HG03469 (cell line): ENCODE data around the gene SPDYE18.
"Not testable (repeated sequence)": the region's sequence is repeated elsewhere in the genome, so short reads cannot be mapped to it uniquely, and the experiment has no call there.

Experiments used
- ATAC-seq: cut with Tn5 transposase; IDR thresholded peaks from one replicate; pipeline ENCODE4 v1.9.1; 2021; ENCODE audit warnings: mild to moderate bottlenecking, moderate library complexity, moderate number of reproducible peaks; ENCODE audit not compliant: unreplicated experiment

Gene SPDYE18

GRCh38 chr7:77006127-77007110 lies 55.9 kb downstream of the SPDYE18 start:
- not testable (repeated sequence) for ATAC-seq

- not testable (repeated sequence) for ATAC-seq
Observed at GRCh38 chr7:77005461-77006057, 56.8 kb downstream of the SPDYE18 start.

- not testable (repeated sequence) for ATAC-seq
Observed at GRCh38 chr7:77004151-77004550, 58.2 kb downstream of the SPDYE18 start.

- not testable (repeated sequence) for ATAC-seq
Observed at GRCh38 chr7:77003241-77003640, 59.1 kb downstream of the SPDYE18 start.

- not testable (repeated sequence) for ATAC-seq
Observed at GRCh38 chr7:77002678-77003233, 59.6 kb downstream of the SPDYE18 start.

- not testable (repeated sequence) for ATAC-seq
Observed at GRCh38 chr7:77002104-77002503, 60.3 kb downstream of the SPDYE18 start.
